HG03575 (cell line): ENCODE measurements around the gene GZMA.
"Not testable (repeated sequence)": the region's sequence is repeated elsewhere in the genome, so short reads cannot be mapped to it uniquely, and the experiment has no call there.

Source experiments
- ATAC-seq: cut with Tn5 transposase; IDR thresholded peaks from one replicate; pipeline ENCODE4 v1.9.1; 2021; ENCODE audit not compliant: unreplicated experiment, insufficient number of reproducible peaks, low FRiP score; ENCODE audit errors: extremely low read depth

GZMA gene

DNA sequence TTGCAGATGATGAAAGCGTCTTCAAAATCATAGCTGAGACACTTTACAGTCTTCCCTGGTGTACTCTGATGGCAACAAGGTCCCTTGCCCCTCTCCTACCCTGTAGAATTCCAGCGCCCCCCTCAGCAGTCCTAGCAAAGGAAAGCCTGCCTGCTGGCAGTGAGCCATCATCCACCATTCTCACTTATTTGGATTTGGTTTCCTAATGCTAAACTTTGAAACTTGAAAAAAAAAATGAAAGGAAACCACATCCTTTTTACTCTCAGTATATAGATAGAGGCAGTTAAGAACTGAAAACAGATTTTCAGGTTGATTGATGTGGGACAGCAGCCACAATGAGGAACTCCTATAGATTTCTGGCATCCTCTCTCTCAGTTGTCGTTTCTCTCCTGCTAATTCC is at the start of gene GZMA:
GZMA (plus strand) TSS at position 299 of the 400 bp plus-strand sequence; CDS start at position 336, 37 bp downstream.
- no peak for ATAC-seq

DNA sequence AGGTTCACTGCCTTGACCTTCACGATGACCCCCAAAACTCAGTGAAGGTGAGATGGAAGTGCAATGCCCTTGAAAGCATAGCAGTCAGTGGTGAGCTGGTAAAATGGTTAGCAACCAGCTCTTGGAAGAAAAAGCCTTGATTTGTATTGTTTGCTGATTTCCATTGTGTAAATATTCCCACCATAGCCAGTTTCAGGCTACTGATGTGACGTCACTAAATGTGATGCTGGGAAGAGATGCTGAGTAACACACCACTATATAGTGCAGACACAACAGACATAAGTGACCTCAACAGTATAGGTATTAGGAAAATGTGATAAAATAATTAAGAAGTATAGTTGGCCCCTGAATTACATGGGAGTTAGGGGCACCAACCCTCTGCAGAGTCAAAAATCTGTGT is 47.3 kb upstream of the GZMA start:
- no peak for ATAC-seq

DNA sequence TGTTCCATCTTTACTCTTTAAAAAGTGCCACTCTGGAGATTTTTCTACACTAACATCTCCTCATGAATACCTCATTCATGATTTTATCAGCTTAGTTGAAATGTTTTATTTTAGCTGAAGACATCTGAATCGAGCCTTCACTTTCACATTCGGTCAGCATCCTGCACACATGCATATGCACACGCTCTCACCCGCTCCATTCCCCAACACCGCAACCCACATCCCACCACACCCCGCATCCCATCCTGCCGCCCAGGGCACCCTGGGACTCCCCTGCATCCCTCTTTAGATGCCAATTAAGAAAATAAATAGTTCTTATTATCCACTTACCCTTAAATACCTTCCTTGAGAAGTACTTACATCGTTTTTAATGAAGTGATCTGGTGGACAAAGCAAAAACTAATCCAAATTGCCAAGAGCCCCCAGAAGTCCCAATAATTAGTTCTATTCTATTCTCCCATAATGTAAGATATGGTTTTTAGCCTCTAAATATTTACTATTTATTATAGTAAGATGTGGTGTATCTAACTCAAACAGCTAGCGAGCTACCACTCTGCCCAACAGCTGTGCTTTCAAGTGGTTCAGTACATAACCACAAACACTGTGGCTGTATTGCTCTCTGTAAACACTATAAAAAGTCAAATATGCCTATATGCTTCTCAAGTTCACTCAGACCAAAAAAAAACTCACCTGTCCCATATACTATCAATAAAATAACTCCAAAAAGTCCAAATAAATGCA is 40.2 kb upstream of the GZMA start:
- ATAC-seq: no peak

DNA sequence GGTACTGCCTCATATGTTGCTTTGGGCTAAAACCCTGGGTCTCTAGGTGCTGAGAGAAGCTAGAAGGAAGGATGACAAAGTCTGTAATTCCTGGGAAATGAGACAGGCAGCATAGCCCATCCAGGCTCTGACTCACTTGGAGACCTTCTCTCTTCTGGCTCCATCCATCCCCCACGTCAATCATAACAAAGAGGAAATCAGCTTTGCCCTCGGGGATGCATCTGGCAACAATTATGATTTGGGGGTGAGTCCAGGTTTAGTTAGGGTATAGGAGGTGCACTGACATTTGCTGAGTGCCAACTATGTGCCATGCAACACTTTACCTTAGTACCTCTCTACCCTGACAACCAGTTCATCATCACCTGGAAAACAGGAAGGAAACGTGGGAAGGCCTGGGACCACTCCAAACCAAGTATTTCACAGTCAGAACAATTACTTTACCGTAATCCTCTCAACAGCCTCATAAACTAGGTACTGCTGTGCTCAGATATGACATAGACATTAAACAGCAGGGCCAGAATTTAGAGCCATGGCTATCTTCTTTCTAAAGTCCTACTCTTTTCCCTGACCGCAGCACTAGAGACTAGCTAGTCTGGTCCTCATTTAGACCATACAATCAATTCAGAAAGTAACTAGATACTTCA is 39.1 kb upstream of the GZMA start:
- ATAC-seq: no peak

DNA sequence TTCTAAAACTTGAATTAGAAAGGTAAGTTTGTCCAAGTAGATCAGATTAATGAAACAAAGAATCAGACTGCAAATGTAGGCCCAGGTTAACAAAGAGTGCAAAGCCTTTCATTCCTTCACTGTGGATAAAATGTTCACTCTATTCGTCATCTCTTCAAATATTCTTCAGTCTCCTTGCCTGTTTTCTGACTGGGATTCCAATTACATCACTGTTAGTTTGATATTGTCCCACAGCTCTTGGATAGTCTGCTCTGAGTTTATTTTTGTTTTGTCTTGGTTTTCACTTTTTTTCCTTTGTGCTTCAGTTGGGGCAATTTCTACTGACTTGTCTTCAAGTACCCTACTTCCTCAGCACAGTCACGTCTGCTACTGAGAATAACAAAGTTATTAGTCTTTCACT is 38.5 kb upstream of the GZMA start:
- no peak for ATAC-seq

DNA sequence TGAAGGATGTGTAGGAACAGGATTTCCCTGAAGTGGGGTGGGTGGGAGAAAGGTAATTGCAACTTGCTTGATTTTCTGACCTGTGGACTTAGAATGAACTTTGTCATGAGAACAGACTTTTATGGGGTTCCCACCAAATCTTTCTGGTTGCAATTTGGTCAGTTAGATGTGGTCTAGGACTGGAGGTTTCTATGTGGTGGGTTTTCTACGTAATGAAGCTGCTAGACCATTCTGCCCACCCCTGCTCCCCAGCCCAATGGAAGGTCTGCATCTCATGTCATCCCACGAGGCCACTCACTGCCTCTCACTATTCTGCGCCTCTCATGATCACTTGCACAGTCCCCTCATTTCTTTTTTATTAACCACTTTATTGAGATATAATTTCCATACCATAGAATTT is 37.9 kb upstream of the GZMA start:
- no peak for ATAC-seq

DNA sequence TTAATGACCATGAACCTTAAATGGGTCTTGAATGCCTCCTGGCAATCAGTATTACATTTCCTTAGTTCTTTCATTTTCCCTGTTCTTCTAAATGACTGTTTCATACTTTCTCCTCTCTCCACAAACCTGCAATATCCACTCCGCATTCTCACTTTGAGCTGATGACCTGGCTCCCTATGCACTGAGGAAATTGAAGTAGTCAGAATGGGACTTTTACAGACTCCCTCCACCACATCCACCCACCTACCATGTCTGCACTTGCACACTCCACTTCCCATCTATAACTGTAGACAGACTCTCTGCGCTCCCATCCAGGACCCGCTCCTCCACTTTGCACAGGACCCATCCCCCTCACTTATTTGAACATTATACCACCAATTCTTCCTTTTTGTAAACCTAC is 36.2 kb upstream of the GZMA start:
- ATAC-seq: no peak

DNA sequence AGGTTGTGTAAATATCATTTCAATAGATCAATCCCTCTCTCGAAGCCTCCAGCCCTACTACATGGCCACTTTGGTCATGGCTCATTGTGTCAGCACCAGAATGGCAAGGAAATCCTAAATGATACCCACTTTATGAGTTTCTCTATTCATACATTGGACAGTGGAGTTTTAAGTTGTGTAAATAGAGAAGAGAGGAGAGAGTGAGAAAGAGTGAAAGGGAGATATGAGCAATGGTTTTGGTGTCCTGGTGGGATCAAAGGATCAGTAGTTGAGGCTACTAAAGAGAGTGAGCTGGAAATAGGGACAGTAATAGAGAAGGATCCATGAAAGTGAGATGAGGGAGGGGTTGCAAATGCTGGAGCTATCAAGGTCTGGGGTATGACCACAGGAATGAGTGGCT is 31.5 kb upstream of the GZMA start:
- ATAC-seq: no peak

DNA sequence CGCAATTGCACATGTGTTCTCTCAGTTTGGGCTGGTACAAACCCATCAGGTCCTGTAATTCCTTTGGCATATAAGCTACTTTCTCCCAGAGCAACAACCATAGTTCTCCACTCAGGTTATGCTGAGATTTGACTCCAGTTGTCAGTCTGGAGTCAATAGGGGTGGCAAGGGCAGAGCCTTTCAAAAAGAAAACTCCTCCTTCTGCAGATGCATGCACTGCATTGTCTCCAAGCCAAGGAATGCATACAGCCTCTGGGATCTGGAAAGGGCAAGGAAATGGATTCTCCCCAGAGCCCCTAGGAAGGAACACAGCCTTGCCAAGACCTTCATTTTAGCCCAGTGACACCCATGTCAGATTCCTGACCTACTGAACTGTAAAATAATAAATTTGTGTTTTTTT is 31.0 kb upstream of the GZMA start:
- ATAC-seq: no peak

DNA sequence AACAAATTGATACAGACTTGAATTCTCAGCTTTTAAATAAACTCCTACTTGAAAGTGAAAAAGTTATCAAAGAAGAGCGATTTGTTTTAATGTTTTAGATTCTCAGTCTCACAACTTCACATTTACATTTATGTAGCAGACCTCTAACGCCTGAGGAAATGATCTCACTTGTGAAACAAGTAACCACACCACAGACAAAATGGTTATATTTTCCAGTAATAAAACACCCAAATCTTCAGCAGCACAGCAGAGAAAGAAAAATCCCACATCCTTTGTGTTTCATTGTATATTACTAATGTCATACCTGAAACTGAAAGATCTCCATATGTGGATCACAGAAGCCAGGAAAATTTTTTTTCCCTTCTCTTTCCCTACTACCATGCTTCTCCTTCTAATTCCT is 29.8 kb upstream of the GZMA start:
- no peak for ATAC-seq

DNA sequence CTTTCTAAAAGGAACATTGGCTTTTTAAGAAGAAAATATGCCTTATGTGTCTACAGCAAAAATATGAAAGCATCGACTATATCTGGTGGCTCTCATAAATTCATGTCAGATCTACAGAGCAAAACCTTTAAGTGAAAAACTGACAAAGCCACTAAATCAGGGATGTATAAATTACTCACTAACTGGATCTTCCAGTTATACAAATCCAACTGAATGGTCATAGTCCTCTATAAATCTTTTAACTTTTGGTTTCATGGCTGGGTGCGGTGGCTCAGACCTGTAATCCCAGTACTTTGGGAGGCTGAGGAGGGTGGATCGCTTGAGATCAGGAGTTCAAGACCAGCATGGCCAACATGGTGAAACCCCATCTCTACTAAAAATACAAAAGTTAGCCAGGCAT is 29.2 kb upstream of the GZMA start:
- ATAC-seq: no peak

DNA sequence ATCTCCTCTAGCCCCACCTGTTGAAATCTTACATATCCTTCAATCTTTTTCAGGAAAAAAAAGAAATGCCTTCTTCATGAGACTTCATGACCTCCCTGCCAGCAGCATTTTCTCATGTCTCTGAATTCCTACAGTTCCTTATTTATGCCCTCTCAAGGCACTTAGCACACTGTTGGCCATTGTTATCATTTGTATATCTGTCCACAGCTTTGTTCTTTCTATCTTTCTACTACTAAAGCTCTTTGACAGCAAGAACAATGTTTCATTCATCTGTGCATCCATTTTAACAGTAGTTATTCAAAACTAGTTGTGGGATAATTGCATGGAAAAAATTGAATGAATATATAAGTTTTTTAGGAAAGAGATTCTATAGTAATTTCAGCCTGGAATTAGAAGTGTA is 20.9 kb upstream of the GZMA start:
- no peak for ATAC-seq

DNA sequence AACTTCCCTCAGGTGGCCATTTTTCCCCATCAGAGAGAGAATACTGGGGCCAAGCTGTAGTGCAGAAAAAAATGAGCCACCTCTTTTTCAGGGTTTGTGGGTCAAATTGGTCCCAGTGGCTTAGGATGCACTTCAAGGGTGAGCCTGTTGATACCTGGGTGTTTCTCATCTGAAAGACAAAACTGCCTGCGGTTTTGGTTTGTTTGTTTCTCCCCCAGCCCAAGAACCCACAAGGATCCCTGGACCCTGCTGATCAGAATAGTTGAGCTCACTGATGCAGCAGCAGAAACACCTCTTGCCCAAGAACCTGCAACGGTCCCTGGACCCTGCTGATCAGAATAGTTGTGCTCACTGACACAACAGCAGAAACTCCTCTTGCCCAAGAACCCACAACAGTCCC is 13.1 kb upstream of the GZMA start:
- ATAC-seq: not testable (repeated sequence)

DNA sequence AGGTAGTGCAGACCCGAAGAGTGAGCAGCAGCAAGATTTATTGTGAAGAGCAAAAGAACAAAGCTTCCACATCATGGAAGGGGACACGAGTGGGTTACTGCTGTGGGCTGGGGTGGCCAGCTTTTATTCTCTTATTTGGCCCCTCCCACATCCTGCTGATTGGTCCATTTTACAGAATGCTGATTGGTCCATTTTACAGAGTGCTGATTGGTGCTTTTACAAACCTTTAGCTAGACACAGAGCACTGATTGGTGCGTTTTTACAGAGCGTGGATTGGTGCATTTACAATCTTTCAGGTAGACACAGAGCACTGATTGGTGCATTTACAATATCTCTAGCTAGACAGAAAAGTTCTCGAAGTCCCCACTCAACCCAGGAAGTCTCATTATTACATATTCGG is 11.4 kb upstream of the GZMA start:
- ATAC-seq: not testable (repeated sequence)

DNA sequence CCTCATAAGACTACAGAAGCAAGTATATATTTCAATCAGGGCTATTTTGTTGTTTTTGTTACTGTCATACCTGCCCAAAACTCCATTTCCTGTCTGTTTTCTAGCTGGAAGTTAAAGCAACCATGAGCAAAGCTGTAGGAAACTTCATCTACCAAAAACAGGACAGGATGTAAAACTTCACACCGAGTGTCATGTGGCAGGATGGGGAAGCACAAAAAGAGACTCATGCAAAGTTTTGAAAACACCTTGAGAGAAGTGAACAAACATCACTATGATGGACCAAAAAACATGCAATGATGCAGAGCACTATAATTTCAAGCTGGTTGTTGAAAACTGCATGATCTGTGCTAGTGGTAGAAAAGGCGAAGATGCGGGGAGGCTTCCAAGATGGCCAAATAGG is 6.3 kb upstream of the GZMA start:
- ATAC-seq: no peak

DNA sequence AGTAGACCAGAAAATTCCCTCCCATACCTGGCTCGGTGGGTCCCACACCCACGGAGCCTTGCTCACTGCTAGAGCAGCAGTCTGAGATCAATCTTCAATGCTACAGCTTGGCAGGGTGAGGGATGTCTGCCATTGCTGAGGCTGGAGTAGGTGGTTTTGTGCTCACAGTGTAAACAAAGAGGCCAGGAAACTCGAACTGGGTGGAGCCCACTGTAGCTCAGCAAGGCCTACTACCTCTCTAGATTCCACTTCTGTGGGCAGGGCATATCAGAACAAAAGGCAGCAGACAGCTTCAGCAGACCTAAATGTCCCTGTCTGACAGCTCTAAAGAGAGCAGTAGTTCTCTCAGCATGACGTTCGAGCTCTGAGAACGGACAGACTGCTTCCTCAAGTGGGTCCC is 5.6 kb upstream of the GZMA start:
- ATAC-seq: no peak

DNA sequence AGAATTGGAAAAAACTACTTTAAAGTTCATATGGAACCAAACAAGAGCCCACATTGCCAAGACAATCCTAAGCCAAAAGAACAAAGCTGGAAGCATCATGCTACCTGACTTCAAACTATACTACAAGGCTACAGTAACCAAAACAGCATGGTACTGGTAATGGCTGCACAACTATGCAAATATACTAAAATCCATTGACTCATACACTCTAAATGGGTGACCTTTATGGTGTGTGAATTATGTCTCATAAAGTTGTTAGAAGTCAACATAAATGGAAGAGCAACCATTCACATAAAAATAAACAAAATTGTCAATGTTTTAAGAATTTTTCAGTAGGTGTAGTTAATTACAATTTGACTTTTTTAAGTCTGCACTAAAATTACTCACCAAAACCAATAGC is 1.3 kb upstream of the GZMA start:
- not testable (repeated sequence) for ATAC-seq

DNA sequence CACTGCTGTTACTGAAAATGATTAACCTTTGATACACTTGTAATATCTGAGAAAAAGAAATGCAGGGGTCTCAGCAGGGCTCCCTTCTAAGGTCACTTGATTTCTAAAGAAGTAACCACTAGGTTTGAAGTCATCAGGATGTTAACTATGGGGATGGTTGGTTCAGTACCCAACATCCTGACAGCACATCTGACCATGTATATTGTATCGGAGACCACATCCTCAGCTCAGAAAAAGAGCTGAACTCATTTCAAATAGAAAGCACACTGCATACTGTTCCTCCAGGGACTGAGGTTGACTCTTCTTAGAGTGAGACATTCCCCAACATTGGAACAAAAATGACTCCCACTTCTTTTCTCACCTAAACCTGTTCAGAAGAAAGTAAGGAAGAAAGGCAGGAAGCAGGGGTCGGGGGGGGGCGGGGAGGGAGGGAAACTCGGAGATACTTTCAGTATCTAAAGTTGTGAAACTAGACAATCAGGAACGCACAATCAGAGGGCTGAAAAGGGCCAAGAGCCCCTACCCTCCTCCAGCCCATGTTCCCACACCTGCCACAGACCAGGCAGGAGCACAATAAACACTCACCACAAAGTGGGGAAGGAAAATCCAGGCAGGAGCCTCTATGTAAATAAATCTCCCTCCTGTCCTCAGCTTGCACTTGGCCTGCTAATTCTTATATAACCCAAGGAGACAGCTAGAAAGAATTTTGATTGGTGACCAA is 730 bp upstream of the GZMA start:
- ATAC-seq: no peak

DNA sequence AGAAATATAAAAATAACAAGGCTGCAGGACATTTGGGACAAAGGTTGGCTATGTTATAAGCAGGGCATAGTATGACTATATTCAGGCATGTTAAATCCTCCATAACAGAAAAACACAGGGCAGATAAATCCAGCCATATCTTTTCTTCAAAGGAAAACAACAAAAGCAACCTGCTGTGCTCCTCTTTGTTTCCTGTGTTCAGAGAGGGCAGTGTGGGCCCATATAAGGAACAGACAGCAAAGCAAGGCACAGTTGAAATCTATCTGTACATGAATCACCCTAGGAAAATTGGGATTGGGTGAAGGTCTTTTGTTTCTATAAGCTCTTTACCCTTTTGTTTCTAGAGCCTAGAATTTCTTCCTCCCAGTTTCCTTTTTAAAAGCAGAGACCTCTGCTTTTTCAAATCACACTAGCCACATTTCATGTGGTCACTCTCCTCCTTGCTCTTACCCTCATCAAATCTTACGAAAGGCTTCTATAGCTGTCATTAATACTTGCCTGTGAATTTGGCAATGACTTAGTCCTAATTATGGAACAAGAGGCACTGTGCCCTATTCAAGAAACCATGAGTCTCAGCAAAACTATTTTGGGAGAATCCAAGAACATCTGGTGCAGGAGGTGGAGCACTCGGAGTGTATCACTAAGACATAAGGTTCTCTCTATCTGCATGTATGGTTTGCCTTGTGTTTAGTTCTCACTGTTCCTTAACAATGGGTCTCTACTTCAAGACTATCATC is 1.8 kb downstream of the GZMA start:
- no peak for ATAC-seq
